Measurements from ENCODE around the gene YJEFN3.

The YJEFN3 gene

DNA sequence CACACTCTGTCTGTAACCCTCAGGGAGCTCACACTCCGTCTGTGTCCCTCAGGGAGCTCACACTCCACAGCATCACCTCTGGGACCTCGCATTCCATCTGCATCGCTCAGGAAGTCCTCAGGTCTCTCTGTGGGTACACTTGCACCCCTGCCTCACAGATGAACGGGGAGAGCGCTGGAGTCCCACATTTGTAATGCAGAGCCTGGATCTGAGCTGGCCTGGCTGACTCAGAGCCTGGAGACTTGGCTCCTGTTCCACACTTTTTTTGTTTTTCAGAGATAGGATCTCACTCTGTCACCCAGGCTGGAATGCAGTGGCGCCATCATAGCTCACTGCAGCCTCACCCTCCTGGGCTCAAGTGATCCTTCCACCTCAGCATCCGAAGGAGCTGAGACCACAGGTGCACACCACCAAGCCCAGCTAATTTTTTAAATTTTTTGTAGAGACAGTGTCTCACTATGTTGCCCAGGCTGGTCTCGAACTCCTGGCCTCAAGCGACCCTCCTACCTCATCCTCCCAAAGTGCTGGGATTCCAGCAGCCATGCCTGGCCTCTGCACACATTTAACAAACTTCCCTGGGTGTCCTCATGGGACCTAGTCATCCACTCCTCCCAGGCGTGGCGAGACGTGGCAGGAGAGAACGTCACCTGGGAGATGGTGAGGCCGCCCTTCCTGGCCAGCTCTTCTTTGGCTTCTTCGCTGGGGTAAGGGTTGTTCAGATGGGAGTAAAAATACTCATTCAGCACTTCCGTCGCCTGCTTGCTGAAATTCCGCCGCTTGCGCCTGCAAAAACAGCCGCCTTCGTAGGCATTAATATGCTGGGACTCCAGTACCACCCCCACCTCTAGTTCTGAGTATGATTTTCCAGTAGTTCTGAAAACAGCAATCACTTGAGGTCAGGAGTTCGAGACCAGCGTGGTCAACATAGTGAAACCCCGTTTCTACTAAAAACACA is 40.4 kb downstream of the YJEFN3 start:
- no peaks in the 10 kb centered on the region for H3K9me2 ChIP-seq (replicated peaks; ENCODE audit: low read depth, low read length)
- no peaks in the 10 kb centered on the region for H3F3A ChIP-seq (ENCODE audit: low read depth)
- H3K9me3 ChIP-seq (ENCODE audit: insufficient read depth, low read depth, low read length), result no peaks in the 10 kb centered on the region
- H2AFZ ChIP-seq (ENCODE audit: low read length), result no peak overlapping the region
- H3K27me3 ChIP-seq (ENCODE audit: insufficient read depth, low read length, poor library complexity, severe bottlenecking), result no peaks in the 10 kb centered on the region
- H3K4me2 ChIP-seq (ENCODE audit: low read depth, low read length, poor library complexity, severe bottlenecking), result no peak overlapping the region
- H4K20me1 ChIP-seq (ENCODE audit: insufficient read depth, low read length, poor library complexity, severe bottlenecking), result no peaks in the 10 kb centered on the region
- H3K9ac ChIP-seq (ENCODE audit: low read depth, low read length, poor library complexity, severe bottlenecking), result no peak overlapping the region
- no peaks in the 10 kb centered on the region for H3K36me3 ChIP-seq (ENCODE audit: insufficient read depth, low read length)
- H3K4me3 ChIP-seq (ENCODE audit: low read length, poor library complexity, severe bottlenecking), result no peak overlapping the region
- no peaks in the 10 kb centered on the region for H3K79me2 ChIP-seq (ENCODE audit: insufficient read depth, low read length)
- TF ChIP-seq, protein P1, sequence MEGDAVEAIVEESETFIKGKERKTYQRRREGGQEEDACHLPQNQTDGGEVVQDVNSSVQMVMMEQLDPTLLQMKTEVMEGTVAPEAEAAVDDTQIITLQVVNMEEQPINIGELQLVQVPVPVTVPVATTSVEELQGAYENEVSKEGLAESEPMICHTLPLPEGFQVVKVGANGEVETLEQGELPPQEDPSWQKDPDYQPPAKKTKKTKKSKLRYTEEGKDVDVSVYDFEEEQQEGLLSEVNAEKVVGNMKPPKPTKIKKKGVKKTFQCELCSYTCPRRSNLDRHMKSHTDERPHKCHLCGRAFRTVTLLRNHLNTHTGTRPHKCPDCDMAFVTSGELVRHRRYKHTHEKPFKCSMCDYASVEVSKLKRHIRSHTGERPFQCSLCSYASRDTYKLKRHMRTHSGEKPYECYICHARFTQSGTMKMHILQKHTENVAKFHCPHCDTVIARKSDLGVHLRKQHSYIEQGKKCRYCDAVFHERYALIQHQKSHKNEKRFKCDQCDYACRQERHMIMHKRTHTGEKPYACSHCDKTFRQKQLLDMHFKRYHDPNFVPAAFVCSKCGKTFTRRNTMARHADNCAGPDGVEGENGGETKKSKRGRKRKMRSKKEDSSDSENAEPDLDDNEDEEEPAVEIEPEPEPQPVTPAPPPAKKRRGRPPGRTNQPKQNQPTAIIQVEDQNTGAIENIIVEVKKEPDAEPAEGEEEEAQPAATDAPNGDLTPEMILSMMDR (conservative IDR thresholded peaks at IDR 0.05; ENCODE audit: low read length), result no peak
- H3K4me1 ChIP-seq (ENCODE audit: insufficient read depth, low read length, poor library complexity, severe bottlenecking), result no peaks in the 10 kb centered on the region

DNA sequence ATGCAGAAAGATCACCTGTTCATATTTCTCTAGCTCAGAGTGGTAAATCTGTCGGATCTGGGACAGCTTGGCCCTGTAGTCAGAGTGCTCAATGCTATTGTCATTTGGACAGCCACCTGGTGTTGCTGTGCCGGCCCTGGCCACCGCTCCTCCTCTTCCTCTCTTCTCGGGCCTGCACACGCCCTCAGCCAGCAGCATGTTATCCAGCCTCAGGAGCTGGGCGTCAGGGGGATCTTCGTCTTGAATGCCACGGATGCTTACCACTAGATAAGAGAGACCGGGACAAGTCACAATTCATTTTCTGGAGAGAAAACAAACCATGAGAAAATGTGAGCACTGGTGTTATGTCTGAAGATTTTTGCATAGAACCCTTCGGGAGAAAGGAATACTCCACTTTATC is 41.9 kb downstream of the YJEFN3 start:
- H4K20me1 ChIP-seq (ENCODE audit: insufficient read depth, low read length, poor library complexity, severe bottlenecking), result no peaks in the 10 kb centered on the region
- no peaks in the 10 kb centered on the region for H3K36me3 ChIP-seq (ENCODE audit: insufficient read depth, low read length)
- no peaks in the 10 kb centered on the region for H3K79me2 ChIP-seq (ENCODE audit: insufficient read depth, low read length)

DNA sequence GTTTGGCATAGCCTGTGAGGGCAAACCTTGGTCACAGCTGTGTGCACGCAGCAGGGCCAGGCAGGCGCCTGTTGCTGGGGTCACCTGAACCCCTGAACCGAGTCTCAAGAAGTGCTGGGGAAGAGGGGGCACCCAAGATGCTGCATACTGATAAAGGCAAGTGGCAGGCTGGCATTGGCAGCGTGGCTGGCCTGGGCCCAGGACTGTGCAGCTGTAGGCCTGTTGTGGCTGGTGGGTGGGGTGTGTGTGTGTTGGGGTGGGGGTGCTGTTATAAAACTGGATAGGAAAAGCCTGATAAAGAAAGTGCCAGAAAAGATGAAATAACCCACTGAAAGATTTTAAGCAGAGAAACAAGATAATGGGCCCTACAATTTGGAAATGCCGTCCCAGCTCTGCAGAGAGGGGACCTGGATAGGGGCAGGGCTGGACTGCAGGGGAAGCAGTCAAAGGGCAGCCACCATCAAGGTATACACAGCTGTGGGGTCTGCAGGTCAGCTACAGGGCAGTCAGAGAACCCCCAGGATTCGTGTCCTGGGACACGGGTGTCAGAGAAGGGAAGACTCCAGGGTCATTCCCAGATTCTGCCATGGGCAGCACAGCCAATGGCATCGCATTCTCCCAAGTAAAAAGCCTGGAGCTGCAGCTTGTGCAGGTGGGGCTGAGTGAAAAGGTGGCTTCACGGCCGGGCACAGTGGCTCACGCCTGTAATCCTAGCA is 42.5 kb downstream of the YJEFN3 start:
- no peak for TF ChIP-seq EZH2phosphoT487 (IDR thresholded peaks at IDR 0.05; ENCODE audit: borderline replicate concordance)
- TF ChIP-seq, protein P1 (conservative IDR thresholded peaks at IDR 0.05; ENCODE audit: low read length), result no peak
- Histone ChIP-seq H4K20me1 (ENCODE audit: insufficient read depth, low read length, poor library complexity, severe bottlenecking) (no peaks in the 10 kb centered on the region), H3K4me3 (ENCODE audit: low read length, poor library complexity, severe bottlenecking) (no peak overlapping the region), H3K9me3 (ENCODE audit: insufficient read depth, low read depth, low read length) (no peaks in the 10 kb centered on the region), H2AFZ (ENCODE audit: low read length) (no peak overlapping the region), H3K4me2 (ENCODE audit: low read depth, low read length, poor library complexity, severe bottlenecking) (no peak overlapping the region), H3K27me3 (ENCODE audit: insufficient read depth, low read length, poor library complexity, severe bottlenecking) (no peaks in the 10 kb centered on the region), H3K9ac (ENCODE audit: low read depth, low read length, poor library complexity, severe bottlenecking) (no peak overlapping the region), H3F3A (ENCODE audit: low read depth) (no peaks in the 10 kb centered on the region), H3K4me1 (ENCODE audit: insufficient read depth, low read length, poor library complexity, severe bottlenecking) (no peaks in the 10 kb centered on the region), H3K9me2 (replicated peaks; ENCODE audit: low read depth, low read length) (no peaks in the 10 kb centered on the region), H3K79me2 (ENCODE audit: insufficient read depth, low read length) (no peaks in the 10 kb centered on the region), H3K36me3 (ENCODE audit: insufficient read depth, low read length) (no peaks in the 10 kb centered on the region)

More for the DNA sequence above, 41.9 kb downstream of the YJEFN3 start:
- Histone ChIP-seq H3K9me3 (ENCODE audit: insufficient read depth, low read depth, low read length) (no peaks in the 10 kb centered on the region), H3K4me3 (ENCODE audit: low read length, poor library complexity, severe bottlenecking) (no peak overlapping the region), H3K27me3 (ENCODE audit: insufficient read depth, low read length, poor library complexity, severe bottlenecking) (no peaks in the 10 kb centered on the region), H3K9ac (ENCODE audit: low read depth, low read length, poor library complexity, severe bottlenecking) (no peak overlapping the region), H2AFZ (ENCODE audit: low read length) (no peak overlapping the region), H3K4me1 (ENCODE audit: insufficient read depth, low read length, poor library complexity, severe bottlenecking) (no peaks in the 10 kb centered on the region), H3K9me2 (replicated peaks; ENCODE audit: low read depth, low read length) (no peaks in the 10 kb centered on the region), H3F3A (ENCODE audit: low read depth) (no peaks in the 10 kb centered on the region), H3K4me2 (ENCODE audit: low read depth, low read length, poor library complexity, severe bottlenecking) (no peak overlapping the region)
- TF ChIP-seq EZH2phosphoT487 (IDR thresholded peaks at IDR 0.05; ENCODE audit: borderline replicate concordance), result no peak
- TF ChIP-seq, protein P1 (conservative IDR thresholded peaks at IDR 0.05; ENCODE audit: low read length), result no peak

All from Loucy (cell line).